ENCODE measurements around the gene PPP2R2D.

PPP2R2D gene

DNA sequence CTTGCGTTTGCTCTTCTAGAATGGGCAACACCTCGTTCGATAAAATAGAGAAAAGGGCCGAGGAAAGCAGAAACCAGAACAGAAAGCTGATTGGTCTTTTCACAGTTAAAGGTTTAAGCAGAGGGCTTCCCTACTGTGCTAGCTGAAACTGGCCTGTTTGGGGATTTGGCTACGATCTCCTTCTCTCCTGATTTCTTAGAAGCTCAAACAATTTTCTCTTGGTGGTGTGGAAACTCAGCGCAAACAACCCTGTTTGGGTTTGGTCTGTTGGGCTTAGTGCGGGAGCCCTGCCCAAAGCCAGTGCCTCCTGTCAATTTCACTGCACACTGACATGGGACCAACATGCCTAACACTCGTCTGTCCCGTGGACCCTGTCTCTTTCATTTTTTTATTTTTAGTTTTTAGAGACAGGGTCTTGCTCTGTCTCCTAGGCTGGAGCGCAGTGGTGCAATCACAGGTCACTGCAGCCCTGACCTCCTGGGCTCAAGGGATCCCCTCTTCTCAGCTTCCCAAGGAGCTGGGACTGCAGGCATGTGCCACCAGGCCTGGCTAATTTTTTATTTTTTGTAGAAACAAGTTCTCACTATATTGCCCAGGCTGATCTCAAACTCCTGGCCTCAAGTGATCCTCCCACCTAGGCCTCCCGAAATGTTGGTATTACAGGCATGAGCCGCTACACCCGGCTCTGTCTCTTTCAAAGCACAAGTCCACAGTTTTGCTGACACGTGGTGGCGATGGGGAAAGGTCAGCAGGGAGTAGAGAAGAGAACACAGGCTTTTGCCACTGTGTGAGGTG, 97.4 kb downstream of the PPP2R2D start:
- H3K27me3 ChIP-seq (replicated peaks) = no peaks in the 10 kb centered on the region
- H3K36me3 ChIP-seq (replicated peaks) = no peaks in the 10 kb centered on the region
- no peak for DNase-seq
- H3K27ac ChIP-seq = no peak overlapping the region
- TF ChIP-seq, protein P1, sequence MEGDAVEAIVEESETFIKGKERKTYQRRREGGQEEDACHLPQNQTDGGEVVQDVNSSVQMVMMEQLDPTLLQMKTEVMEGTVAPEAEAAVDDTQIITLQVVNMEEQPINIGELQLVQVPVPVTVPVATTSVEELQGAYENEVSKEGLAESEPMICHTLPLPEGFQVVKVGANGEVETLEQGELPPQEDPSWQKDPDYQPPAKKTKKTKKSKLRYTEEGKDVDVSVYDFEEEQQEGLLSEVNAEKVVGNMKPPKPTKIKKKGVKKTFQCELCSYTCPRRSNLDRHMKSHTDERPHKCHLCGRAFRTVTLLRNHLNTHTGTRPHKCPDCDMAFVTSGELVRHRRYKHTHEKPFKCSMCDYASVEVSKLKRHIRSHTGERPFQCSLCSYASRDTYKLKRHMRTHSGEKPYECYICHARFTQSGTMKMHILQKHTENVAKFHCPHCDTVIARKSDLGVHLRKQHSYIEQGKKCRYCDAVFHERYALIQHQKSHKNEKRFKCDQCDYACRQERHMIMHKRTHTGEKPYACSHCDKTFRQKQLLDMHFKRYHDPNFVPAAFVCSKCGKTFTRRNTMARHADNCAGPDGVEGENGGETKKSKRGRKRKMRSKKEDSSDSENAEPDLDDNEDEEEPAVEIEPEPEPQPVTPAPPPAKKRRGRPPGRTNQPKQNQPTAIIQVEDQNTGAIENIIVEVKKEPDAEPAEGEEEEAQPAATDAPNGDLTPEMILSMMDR (IDR thresholded peaks at IDR 0.05; ENCODE audit: low read depth, low read length, missing control alignments) = no peak
- in situ Hi-C loops (cut with HindIII; ENCODE audit: low pct_ligation_motif_present, low sequenced_read_pairs) = no loop called here
- H3K4me3 ChIP-seq (ENCODE audit: low read depth, low read length) = no peak overlapping the region

DNA sequence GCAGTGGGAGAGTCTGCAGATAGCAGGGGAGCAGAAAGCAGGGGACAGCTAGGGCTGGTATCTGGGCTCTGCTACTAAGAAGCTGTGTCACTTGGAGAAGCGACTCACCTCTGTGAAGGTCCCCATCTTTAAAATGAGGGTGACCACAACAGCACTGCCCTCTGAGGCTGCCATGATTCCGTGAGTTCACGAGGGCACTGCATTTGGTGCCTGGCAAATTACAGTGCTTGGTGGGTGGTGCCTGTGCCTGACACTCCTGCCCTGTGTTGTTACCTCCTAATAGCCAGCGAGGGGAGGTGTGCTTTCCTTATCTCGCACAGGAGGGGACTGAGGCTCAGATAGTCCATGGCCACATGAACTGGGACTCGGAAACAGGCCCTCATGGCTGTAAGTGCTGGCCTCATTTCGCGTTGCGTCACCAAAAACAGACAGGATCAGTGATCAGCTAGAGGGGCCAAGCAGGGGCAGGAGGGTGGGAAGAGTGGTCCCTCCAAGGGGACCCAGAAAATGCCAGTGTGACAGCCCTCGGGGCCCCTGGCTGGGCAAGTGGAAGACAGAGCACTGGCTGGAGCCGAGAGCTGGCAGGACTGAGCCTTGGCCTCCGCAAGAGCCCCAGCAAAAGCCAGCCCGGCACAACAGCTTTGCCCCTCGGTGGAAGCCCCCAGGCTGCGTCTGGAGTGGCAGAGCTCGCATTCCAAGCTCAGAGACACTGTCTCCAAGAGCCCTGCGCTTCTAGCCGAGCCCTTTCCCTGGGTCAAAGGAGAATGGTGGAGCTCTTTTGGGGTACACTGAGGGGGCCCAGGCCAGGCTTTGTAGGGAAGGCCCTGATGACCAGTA, 98.3 kb downstream of the PPP2R2D start:
- TF ChIP-seq, protein P1 (IDR thresholded peaks at IDR 0.05; ENCODE audit: low read depth, low read length, missing control alignments) = no peak
- no peak for DNase-seq
- Histone ChIP-seq H3K4me3 (ENCODE audit: low read depth, low read length) (no peak overlapping the region), H3K27me3 (replicated peaks) (no peaks in the 10 kb centered on the region), H3K27ac (no peak overlapping the region), H3K36me3 (replicated peaks) (no peaks in the 10 kb centered on the region)
- in situ Hi-C loops (cut with HindIII; ENCODE audit: low pct_ligation_motif_present, low sequenced_read_pairs) = no loop called here

DNA sequence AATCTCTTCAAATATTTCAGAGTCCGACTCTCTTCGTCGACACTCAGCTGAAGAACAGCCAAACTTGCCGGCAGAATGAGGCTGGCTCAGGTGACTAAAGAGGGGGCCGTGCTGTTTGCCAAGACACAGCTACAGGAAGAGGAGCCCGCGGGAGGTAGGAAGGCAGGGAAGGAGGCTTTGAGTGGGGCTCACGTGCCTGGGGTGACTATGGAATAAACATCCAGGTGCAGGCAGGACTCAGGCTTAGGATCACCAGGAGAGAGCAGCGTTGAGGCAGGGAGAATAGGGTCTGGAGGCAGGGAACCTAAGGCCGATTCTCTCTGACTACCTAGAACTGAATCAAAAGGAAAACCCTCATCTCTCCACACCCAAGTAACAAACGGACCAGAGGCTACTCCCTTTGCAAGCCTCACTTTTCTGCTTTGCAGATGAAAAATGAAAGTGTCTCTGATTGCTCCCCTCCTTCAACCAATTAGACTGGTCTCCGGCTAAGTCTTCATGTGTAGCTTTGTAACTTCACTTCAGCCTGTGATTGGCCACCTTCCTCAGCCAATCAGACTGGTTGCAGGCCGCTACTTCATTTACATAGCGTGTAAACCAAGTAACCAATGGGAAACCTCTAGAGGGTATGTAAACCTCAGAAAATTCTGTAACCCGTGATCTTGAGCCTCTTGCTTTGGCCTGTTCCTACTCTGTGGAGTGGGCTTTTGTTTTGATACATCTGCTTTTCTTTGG, 100.6 kb downstream of the PPP2R2D start:
- in situ Hi-C loops (cut with HindIII; ENCODE audit: low pct_ligation_motif_present, low sequenced_read_pairs) = no loop called here
- Histone ChIP-seq H3K27me3 (replicated peaks) (no peaks in the 10 kb centered on the region), H3K36me3 (replicated peaks) (no peaks in the 10 kb centered on the region), H3K4me3 (ENCODE audit: low read depth, low read length) (no peak overlapping the region), H3K27ac (no peak overlapping the region)
- TF ChIP-seq, protein P1 (IDR thresholded peaks at IDR 0.05; ENCODE audit: low read depth, low read length, missing control alignments) = no peak
- no peak for DNase-seq

DNA sequence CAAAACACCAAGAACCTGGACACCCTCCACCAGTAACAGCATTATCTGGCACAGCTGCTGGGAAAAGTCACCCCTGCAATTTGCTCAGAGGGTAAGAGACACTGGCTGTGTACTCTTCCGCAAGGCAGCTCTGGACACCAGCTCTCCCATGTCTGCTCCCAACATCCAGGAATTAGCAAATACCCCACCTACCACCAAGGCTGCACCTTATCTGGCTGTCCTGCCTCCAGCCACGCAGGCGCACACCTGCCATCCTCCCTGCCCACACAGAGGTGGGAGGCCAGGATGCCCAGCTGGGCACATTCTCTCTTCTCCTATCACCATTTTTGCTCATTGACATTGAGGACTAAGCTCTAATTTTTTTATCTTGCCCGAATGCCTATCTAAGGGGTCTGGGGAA, 101.2 kb downstream of the PPP2R2D start:
- no peaks in the 10 kb centered on the region for H3K27me3 ChIP-seq (replicated peaks)
- TF ChIP-seq, protein P1 (IDR thresholded peaks at IDR 0.05; ENCODE audit: low read depth, low read length, missing control alignments) = no peak
- H3K4me3 ChIP-seq (ENCODE audit: low read depth, low read length) = no peak overlapping the region
- H3K36me3 ChIP-seq (replicated peaks) = no peaks in the 10 kb centered on the region
- in situ Hi-C loops (cut with HindIII; ENCODE audit: low pct_ligation_motif_present, low sequenced_read_pairs) = no loop called here
- DNase-seq = no peak
- H3K27ac ChIP-seq = no peak overlapping the region

DNA sequence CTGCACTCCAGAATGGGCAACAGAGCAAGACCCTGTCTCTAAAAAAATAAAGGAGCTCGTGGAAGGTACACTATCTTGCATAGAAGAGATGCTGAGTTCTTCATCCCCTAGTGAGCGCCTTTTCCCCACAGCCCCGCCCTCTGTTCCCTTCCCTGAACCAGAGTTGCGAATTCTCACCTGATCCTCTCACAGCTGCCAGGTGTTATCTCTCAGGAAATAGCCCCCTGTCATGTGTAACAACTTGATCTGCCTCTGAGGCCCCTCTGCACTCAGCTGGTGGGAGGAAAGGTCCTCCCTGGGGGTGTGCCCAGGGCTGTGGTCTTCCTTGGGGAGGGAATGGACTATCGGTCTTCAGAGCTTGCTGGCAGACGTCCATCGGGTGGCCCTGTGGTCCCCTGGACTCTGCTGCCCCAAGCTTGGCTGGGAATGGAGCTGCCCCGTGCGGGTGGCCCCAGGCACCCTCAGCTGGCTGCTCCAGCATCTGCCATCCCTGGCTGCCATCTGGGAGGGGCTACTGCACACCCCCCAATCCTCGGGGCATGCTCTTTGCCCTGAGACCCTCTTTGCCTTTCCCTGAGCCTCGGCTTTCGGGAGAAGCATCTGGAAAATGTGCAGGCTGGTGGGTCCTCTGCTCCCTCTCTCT, 102.6 kb downstream of the PPP2R2D start:
- H3K27me3 ChIP-seq (replicated peaks) = no peaks in the 10 kb centered on the region
- H3K27ac ChIP-seq = no peak overlapping the region
- in situ Hi-C loops (cut with HindIII; ENCODE audit: low pct_ligation_motif_present, low sequenced_read_pairs) = no loop called here

More for the DNA sequence above, 102.6 kb downstream of the PPP2R2D start:
- TF ChIP-seq, protein P1 (IDR thresholded peaks at IDR 0.05; ENCODE audit: low read depth, low read length, missing control alignments) = no peak
- DNase-seq = no peak
- Histone ChIP-seq H3K36me3 (replicated peaks) (no peaks in the 10 kb centered on the region), H3K4me3 (ENCODE audit: low read depth, low read length) (no peak overlapping the region)

Measured in brain microvascular endothelial cell (primary cell).